Neural cell (in vitro differentiated cells): ENCODE measurements around the gene TLL1. TPM values are rescaled to one million over a fixed set of nuclear protein-coding genes. Genes with fewer than 3 reads are reported as not detected.

Experiments used
- H2AFZ ChIP-seq: fragments of 200-600, 300-800 bp; sonication (generic), shearing (Covaris generic); 2 replicates; pipeline ENCODE4 v1.6.0; 2014; ENCODE audit warnings: low read depth, mild to moderate bottlenecking, antibody characterized with exemption, low read length, moderate library complexity
- H3F3A ChIP-seq: fragments of 200-600 bp; shearing (Covaris generic); 2 replicates; pipeline ENCODE4 v1.6.1; 2016; ENCODE audit warnings: mild to moderate bottlenecking, moderate library complexity, mixed read lengths, antibody characterized with exemption, low read length; ENCODE audit not compliant: insufficient read depth, poor library complexity, severe bottlenecking
- H3K27ac ChIP-seq: fragments of 200-600, 300-800 bp; sonication (generic), shearing (Covaris generic); 2 replicates; pipeline ENCODE4 v1.5.1; 2014; ENCODE audit warnings: mild to moderate bottlenecking, low read length, moderate library complexity
- H3K27me3 ChIP-seq: fragments of 300-800, 200-600 bp; sonication (generic), shearing (Covaris generic); 2 replicates; pipeline ENCODE4 v1.6.0; 2014; ENCODE audit warnings: mild to moderate bottlenecking, low read depth, low read length, moderate library complexity; ENCODE audit not compliant: insufficient read depth
- H3K36me3 ChIP-seq: fragments of 300-800, 200-600 bp; sonication (generic), shearing (Covaris generic); 2 replicates; pipeline ENCODE4 v1.5.1; 2014; ENCODE audit warnings: mild to moderate bottlenecking, antibody characterized with exemption, low read length, moderate library complexity; ENCODE audit not compliant: insufficient read depth
- H3K4me2 ChIP-seq: fragments of 300-800, 200-600 bp; sonication (generic), shearing (Covaris generic); 2 replicates; pipeline ENCODE4 v1.6.0; 2014; ENCODE audit warnings: mild to moderate bottlenecking, low read length
- H3K4me3 ChIP-seq: fragments of 300-800, 200-600 bp; sonication (generic), shearing (Covaris generic); 2 replicates; pipeline ENCODE4 v1.5.1; 2014; ENCODE audit warnings: mild to moderate bottlenecking, low read length, moderate library complexity
- H3K79me2 ChIP-seq: fragments of 200-600 bp; shearing (Covaris generic); replicated peaks from 2 replicates; pipeline ENCODE4 v1.6.0; 2014; ENCODE audit warnings: mild to moderate bottlenecking, low read length, moderate library complexity; ENCODE audit not compliant: insufficient read depth
- H3K9ac ChIP-seq: fragments of 300-800, 200-600 bp; sonication (generic), shearing (Covaris generic); 2 replicates; pipeline ENCODE4 v1.6.1; 2016; ENCODE audit warnings: mild to moderate bottlenecking, low read length, mixed read lengths
- H3K9me2 ChIP-seq: fragments of 200-600 bp; shearing (Covaris generic); 2 replicates; pipeline ENCODE4 v1.6.1; 2016; ENCODE audit warnings: mild to moderate bottlenecking, low read length, mixed read lengths; ENCODE audit not compliant: insufficient read depth
- H3K9me3 ChIP-seq: fragments of 200-600, 300-800 bp; sonication (generic), shearing (Covaris generic); 2 replicates; pipeline ENCODE4 v1.6.1; 2016; ENCODE audit warnings: mild to moderate bottlenecking, mixed run types, low read length, moderate library complexity, mixed read lengths
- H4K20me1 ChIP-seq: fragments of 200-600 bp; shearing (Covaris generic); 2 replicates; pipeline ENCODE4 v1.6.1; 2016; ENCODE audit warnings: mild to moderate bottlenecking, mixed run types; ENCODE audit not compliant: insufficient read depth
- CTCF ChIP-seq: fragments of 450-650 bp; IDR thresholded peaks from 2 replicates; pipeline ENCODE4 v1.5.1; 2014; ENCODE audit warnings: antibody characterized with exemption, mild to moderate bottlenecking, moderate library complexity; ENCODE audit not compliant: poor library complexity, severe bottlenecking
- EP300 ChIP-seq: fragments of 450-650 bp; conservative IDR thresholded peaks from 2 replicates; pipeline ENCODE4 v1.6.1; 2014; ENCODE audit warnings: antibody characterized with exemption, mild to moderate bottlenecking, moderate library complexity; ENCODE audit not compliant: poor library complexity, severe bottlenecking
- EZH2 ChIP-seq: fragments of 200-600, 300-800 bp; shearing (Covaris generic), sonication (generic); IDR thresholded peaks from 2 replicates; pipeline ENCODE4 v1.6.1; 2014; ENCODE audit warnings: antibody characterized with exemption, low read length, borderline replicate concordance, mild to moderate bottlenecking; ENCODE audit not compliant: insufficient read depth, poor library complexity, severe bottlenecking
- MXI1 ChIP-seq: fragments of 450-650 bp; conservative IDR thresholded peaks from 2 replicates; pipeline ENCODE4 v1.6.1; 2014; ENCODE audit warnings: antibody characterized with exemption, mild to moderate bottlenecking; ENCODE audit not compliant: poor library complexity, severe bottlenecking
- POLR2AphosphoS5 ChIP-seq: IDR thresholded peaks from 2 replicates; pipeline ENCODE4 v1.6.1; 2012
- RAD21 ChIP-seq: fragments of 450-650 bp; conservative IDR thresholded peaks from 2 replicates; pipeline ENCODE4 v1.6.1; 2014; ENCODE audit warnings: antibody characterized with exemption, mild to moderate bottlenecking, moderate library complexity
- REST ChIP-seq: IDR thresholded peaks from 2 replicates; pipeline ENCODE4 v1.6.1; 2012; ENCODE audit warnings: borderline replicate concordance
- SMC3 ChIP-seq: fragments of 450-650 bp; conservative IDR thresholded peaks from 2 replicates; pipeline ENCODE4 v1.6.1; 2014; ENCODE audit warnings: antibody characterized with exemption, mild to moderate bottlenecking, moderate library complexity; ENCODE audit not compliant: poor library complexity
- TAF1 ChIP-seq: IDR thresholded peaks from 2 replicates; pipeline ENCODE4 v1.6.1; 2012; ENCODE audit warnings: low read depth
- polyA plus RNA-seq: library from polyadenylated mRNA; depleted of rRNA; stranded (reverse); fragments of >200 nt; gene quantifications from 2 replicates; pipeline ENCODE4 v1.2.3, GENCODE V29; 2014

TLL1 gene
- polyA plus RNA-seq, 1 donor from 2014 or later = not detected

GRCh38 chr4:165844161-165844560 is 28.9 kb upstream of the TLL1 start:
- H3F3A ChIP-seq = no peaks in the 10 kb centered on the region
- no peak overlapping the region for H2AFZ ChIP-seq
- H3K9me3 ChIP-seq = no peaks in the 10 kb centered on the region
- no peak overlapping the region for H3K4me3 ChIP-seq
- H3K27me3 ChIP-seq = no peaks in the 10 kb centered on the region
- no peak overlapping the region for H3K27ac ChIP-seq
- no peaks in the 10 kb centered on the region for H3K79me2 ChIP-seq
- H3K9me2 ChIP-seq = no peaks in the 10 kb centered on the region
- H3K9ac ChIP-seq = no peak overlapping the region
- no peaks in the 10 kb centered on the region for H4K20me1 ChIP-seq
- TF ChIP-seq EP300 (no peak), MXI1 (no peak), EZH2 (no peak), SMC3 (no peak), TAF1 (no peak), REST (no peak), POLR2AphosphoS5 (no peak), RAD21 (no peak), CTCF (no peak)
- H3K36me3 ChIP-seq = no peaks in the 10 kb centered on the region
- no peak overlapping the region for H3K4me2 ChIP-seq

- H3K36me3 ChIP-seq = no peaks in the 10 kb centered on the region
- no peak overlapping the region for H3K4me2 ChIP-seq
- no peak overlapping the region for H3K27ac ChIP-seq
- H3K4me3 ChIP-seq = no peak overlapping the region
- no peak for TF ChIP-seq EZH2
- TF ChIP-seq REST = no peak
- TF ChIP-seq POLR2AphosphoS5 = no peak
- no peak for TF ChIP-seq CTCF
- TF ChIP-seq SMC3 = no peak
- TF ChIP-seq RAD21 = no peak
- no peak for TF ChIP-seq EP300
- TF ChIP-seq MXI1 = no peak
- TF ChIP-seq TAF1 = no peak
- H3K27me3 ChIP-seq = no peaks in the 10 kb centered on the region
- no peaks in the 10 kb centered on the region for H3K9me2 ChIP-seq
- no peaks in the 10 kb centered on the region for H4K20me1 ChIP-seq
- H3K9me3 ChIP-seq = no peaks in the 10 kb centered on the region
- H3F3A ChIP-seq = no peaks in the 10 kb centered on the region
- no peaks in the 10 kb centered on the region for H3K79me2 ChIP-seq
- H3K9ac ChIP-seq = no peak overlapping the region
- no peak overlapping the region for H2AFZ ChIP-seq
Measured at GRCh38 chr4:165851256-165851655, 21.8 kb upstream of the TLL1 start.
